ENCODE results near the gene MTHFR.

The MTHFR gene

DNA sequence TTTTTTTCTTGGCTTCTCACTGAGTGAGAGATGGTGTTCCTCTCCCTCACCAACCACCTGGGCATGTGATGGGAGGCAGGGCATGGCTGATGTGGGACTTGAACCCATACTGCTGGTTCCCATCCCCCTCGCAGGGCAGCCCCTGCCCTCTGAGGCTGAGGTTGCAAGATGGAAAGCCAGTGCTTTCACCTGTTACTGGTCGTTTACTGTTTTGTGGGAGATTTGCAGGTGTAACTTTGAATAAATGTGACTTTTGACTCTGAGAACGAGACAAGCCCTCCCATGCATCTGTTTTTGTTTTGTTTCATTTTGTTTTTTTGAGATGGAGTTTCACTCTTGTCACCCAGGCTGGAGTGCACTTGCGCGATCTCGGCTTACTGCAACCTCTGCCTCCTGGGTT lies 22.2 kb downstream of the MTHFR start:
- H3K4me3 ChIP-seq (ENCODE audit: low read depth, low read length), result no peak overlapping the region
- no peak for TF ChIP-seq CTCF (IDR thresholded peaks at IDR 0.05; ENCODE audit: low read depth, low read length)

- no peak overlapping the region for H3K4me3 ChIP-seq (ENCODE audit: low read depth, low read length)
- TF ChIP-seq CTCF (IDR thresholded peaks at IDR 0.05; ENCODE audit: low read depth, low read length), result no peak
These were observed 23.5 kb downstream of the MTHFR start for GRCh38 chr1:11782127-11782708.

GRCh38 chr1:11781297-11781696 lies 24.5 kb downstream of the MTHFR start:
- no peak for TF ChIP-seq CTCF (IDR thresholded peaks at IDR 0.05; ENCODE audit: low read depth, low read length)
- H3K4me3 ChIP-seq (ENCODE audit: low read depth, low read length), result no peak overlapping the region

- no peak for TF ChIP-seq CTCF (IDR thresholded peaks at IDR 0.05; ENCODE audit: low read depth, low read length)
These were observed 25.2 kb downstream of the MTHFR start for GRCh38 chr1:11780380-11781147.

GRCh38 chr1:11779715-11780379 lies 25.9 kb downstream of the MTHFR start:
- TF ChIP-seq CTCF (IDR thresholded peaks at IDR 0.05; ENCODE audit: low read depth, low read length), result no peak

More at GRCh38 chr1:11780380-11781147, 25.2 kb downstream of the MTHFR start:
- no peak overlapping the region for H3K4me3 ChIP-seq (ENCODE audit: low read depth, low read length)

GRCh38 chr1:11778844-11779623 lies 26.7 kb downstream of the MTHFR start:
- H3K4me3 ChIP-seq (ENCODE audit: low read depth, low read length), result no peak overlapping the region
- TF ChIP-seq CTCF (IDR thresholded peaks at IDR 0.05; ENCODE audit: low read depth, low read length), result no peak

More at GRCh38 chr1:11779715-11780379, 25.9 kb downstream of the MTHFR start:
- H3K4me3 ChIP-seq (ENCODE audit: low read depth, low read length), result no peak overlapping the region
